COLO668 (cell line): ENCODE results near the gene CXCR6.

Experiments
- DNase-seq: peaks from one replicate; lab custom pipeline; 2025; ENCODE audit not compliant: unreplicated experiment; lab: John Stamatoyannopoulos, UW

CXCR6 gene

DNA sequence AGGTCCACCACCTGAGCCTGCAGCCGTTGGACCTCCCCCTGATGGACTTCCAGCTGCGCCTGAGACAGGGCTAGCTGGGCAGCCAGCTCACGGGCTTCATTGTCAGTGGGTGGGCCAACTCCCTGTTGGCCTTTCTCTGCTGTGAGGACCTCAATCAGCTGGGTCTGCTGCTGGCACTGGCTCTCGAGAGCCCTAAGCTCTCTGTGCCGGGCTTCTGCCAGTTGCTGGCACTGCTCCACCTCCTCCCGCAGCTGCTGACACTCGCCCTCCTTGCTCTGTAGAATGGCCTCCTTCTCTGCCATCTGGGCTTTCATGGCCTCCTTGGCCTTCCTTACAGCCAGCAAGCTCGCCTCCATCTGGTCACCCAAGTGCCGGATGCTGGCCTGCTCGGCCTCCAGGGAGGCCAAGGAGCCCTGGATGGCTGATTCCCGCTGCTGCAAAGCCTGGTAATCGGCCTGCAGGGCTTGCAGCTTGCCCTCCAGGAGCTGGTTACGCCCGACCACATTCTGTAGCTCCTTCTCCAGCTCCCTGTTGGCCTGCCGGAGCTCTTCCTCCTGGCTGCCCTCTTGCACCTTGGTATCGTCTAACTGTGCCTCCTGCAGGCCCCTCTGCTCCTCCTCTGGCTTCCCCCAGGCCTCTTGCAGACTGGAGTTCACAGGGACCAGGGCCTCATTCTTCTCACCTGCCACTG is 23.8 kb downstream of the CXCR6 start:
- no peak for DNase-seq

DNA sequence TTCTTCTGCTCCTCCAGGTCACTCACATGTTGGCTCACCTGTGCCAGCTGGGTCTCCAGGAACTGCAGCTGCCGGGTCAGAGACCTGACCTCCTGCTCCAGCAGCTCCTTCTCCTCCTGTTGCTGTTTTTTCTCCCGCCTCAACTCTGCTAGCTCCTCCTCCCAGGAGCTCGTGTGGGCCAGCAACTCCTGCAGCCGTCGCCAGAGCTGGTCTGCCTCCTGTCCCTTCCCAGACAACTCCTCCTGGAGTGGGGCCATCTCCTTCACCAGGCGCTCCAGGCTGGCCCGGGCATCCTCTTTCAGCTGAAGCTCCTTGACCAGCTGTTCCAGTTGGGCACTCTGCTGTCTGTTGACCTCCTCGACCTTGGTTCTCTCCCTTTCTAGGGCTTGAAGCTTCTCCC is 24.5 kb downstream of the CXCR6 start:
- DNase-seq = no peak

DNA sequence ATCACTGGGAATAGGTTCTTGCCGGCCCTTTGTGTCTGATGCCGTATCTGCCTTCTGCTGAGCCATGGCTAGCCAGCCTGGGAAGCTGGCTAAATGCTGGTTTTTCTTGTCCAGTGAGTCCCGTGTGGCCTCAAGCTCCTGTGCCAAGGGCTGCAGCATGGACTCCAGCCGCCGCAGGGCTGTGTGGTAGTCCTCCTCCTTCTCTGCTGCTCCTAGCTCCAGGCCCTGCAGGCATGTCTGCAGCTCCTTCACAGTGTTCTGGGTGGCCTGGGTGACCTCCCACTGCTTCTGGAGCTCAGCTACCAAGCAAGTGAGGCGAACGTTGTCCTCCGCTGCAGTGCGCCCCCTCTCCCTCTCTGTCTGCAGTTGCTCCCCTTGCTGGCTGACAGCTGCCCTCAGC is 24.9 kb downstream of the CXCR6 start:
- DNase-seq = no peak

DNA sequence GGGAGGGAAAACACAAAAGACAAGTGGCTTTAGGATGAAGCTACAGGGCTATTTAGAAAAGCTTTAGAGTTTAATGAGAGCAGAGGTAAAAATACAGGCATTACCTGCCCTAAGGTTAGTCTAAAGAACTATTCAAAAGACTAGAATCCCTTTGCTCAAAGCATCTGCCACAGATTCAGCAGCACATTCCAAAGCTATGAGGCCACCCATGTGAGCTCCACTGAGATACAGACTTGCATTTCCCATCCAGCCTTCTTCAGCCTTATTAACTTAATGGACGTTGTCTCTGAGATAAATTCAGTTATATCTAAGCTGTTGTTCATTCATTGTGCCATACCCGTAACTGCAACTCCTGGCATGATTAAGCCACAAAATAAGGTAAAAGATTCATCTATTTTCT is 25.4 kb downstream of the CXCR6 start:
- DNase-seq = no peak

DNA sequence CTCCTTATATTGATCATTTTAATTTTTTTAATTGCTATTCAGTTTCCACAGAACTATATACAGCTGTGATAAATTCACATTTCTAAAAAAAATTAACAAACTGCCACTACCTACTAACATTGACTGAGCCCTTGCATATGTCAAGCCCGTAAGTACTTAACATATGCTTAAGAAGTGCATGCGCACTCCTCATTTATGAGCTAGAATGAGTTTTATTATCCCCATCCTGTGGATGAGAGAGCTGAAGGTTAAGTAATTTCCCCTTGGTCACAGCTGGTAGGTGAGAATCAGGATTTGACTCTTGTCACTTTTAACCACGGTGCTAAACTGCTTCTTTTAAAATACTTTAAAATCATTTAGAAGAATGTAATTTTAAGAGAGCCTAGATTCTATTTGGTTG is 25.9 kb downstream of the CXCR6 start:
- DNase-seq = no peak

DNA sequence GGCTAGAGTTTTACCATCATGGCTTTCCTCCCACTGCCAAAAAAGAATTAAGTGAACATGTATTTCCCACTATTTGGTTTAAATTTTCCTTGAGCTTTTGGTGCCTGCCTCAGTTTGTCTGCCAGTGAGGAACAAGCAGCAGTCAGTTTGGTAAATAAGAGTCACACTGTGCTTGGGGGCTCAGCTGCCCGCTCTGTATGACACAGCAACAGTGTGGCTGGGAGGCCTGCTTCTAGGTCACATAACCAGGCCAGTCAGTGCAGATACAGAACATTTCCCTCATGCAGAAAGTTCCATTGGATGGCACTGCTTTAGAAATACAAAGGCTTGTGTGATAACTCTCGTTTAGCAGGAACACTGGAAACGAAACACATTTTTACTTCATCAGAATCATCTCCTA is 26.7 kb downstream of the CXCR6 start:
- no peak for DNase-seq

DNA sequence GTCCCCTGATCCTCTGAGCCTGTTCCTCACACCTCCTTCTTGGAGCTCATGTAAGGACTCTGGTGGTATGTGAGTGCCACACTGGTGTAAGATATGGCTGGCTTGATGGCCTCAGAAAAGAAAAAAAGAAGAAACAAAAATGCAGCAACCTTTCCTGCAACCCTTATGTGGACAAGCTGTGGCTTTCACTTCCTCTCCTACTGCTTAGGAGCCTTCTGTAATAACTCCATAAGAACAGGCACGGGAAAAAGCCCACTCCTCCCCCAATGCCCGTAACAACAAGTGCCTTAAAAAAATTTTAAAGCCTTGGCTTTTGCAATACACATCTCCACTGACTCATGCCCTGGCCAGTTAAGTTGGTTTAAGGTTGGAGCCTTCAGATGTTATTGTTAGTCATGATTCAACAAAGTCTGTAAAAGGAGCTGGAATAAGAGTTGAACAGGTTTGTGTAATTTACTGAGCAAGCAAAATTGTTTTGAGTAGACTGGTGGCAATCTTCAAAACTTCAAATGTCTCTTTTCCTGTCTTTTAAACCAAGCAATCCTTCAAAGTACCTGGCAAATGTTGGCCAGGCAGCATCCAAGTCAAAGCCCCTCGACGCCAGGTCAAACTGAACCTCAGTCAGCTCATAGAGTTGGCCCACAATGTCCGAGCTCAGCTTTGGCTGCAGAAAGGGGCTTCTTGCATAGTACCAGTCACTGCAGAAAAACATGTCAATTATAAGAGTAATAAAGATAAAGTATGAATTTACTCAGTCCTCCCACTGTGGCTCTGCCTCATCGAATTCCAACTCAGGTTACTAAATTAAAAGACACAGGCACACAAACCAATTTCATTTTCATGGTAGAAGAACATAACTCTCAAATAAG is 29.5 kb downstream of the CXCR6 start:
- DNase-seq = no peak

DNA sequence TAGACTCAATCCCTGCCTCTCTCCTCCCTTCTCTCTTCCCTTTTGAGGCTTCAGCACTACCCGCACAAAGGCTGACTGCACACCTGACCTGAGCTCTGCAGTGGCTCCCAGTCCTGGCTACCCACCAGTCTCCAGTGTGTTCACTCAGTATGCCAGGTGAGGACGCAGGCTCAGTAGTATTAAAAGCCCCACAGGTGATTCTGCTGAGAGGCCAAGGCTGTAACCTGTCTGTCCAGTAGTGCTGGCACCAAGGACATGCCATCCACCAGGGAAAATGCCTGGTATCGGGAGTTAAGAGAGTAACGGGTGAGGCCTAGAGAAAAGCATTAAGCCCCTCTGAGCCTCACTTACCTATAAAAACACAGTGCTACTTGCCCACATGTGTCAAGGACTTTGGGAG is 31.4 kb downstream of the CXCR6 start:
- no peak for DNase-seq

DNA sequence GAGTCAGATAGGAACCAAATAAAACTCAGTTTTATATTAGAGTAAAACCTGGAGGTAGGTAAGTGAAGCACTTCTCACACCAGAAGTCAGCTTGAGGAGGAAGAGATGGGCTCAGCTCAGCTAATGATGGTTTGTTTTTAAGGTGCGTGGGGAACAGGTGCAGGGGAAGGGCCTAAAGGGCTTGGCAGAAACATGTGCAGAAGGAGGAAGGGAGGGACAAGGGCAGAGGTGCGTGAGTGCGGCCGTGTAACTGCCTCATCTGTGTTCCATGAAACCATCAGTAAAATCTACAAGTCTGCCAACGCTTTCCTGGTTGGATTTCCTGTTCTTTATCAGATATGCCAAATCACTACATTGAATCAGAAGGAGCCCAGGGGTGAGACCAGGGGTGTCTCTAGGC is 32.4 kb downstream of the CXCR6 start:
- DNase-seq = no peak

DNA sequence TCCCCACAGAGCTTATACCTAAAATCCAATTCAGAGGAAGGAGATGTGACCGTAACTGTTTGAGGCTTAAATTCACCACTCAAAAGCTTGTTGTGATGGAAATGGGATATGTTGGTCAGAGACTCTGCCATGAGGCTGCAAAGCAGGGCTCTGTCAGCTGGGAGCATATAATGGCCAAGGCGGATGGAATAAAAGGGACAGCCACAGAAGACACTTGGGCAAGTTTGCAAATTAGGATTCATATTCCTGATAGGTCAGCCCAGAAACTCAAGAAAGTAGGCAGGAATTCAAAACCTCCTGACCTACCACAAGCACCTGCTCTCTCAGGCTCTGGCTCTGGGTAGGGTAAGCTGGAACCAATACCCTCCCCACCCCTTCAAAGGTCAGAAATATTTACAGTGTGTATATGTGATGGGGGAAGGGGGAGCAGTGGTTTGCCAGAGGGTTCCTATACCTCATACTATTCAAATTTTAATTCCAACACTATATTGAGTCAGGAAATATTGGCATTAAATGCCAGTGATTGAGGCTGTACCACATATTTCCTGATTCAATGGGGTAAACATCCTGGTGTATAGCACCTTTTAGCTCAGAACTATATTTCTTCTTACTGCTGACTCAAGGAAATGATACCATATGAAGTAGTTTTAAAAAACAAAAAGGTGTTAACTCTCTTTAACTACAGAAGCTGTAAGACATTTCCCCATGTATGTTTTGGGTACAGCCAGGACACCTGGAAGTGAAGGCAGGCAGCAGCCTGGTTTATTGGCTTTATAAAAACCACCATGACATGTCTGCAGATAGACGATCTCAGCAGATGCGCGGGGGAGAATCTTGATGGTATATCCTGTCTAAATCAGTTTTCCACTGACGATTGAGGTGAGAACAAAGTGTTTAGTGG is 33.2 kb downstream of the CXCR6 start:
- DNase-seq = no peak

DNA sequence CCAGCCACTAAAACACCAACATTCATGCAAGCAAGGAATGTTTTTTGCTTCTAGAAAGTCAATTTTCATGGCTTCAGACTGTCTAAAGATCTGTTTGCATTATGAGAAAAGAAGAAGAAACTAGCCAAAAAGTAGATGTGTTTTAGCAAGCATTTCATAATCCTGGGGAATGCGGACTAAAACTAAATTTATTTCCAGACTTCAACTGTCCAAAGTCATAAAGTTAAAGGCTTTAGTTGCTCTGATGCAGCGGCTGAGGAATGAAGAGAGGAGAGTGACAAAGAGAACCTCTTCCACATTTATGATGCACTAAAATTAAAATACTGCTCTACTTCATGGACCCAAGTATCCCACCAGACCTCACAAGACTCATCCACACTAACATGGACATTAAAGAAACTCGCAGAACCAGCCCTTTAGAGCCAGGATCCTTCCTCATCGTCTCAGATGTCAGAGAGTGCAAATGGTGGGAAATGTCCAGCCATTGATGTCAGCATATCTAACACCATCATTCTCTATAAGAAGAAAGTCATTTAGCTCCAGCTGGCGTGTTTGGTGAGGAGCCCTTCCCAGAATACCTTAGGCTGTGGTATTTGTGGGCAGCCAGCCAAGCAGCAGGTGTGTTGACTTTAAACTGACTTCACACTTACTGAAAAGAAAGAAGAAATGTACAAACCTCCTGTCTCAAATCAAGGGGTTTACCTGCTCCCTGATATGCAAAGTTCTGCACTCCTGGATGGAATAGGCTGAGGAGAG is 34.9 kb downstream of the CXCR6 start:
- DNase-seq = peak; percentile 75

DNA sequence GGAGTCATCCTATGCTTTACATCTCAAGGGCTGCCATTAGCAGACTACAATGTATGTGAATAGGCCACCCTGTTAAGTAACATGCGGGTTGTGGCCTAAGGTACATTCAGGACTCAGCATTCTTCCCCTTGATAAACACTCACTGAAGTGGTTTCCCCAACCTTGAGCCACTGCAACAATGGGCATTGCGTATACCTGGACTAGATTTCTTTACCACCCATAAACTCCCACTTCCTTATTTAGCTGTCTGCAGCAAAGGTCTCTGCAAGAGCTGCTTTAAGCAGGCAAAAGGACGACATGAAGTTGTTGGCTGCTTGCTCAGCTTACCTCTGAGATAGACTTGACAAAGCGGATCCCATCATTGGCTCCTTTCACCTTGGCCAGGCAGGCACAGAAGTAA is 36.1 kb downstream of the CXCR6 start:
- no peak for DNase-seq

DNA sequence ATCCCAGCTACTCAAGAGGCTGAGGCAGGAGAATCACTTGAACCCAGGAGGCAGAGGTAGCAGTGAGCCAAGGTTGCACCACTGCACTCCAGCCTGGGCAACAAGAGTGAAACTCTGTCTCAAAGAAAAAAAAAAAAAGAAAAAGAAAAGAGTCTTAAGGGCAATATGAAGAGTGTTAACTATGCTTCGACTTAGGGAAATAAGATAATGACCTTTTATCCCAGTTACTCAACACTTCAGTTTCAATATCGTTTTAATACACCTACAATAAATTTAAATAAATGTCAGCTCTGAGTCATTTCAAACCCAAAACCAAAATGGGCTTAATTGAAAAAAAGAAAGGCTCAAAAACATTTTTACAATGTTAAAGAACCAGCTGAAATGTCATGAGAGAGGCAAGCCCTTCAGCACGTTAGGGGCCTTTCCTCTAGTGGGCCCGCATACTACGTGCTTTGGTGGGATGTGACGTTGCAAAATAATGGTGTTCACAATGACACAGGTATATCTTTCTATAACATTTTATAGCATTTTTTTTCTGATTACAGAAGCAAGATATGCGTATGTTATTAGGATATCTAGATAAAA is 37.1 kb downstream of the CXCR6 start:
- DNase-seq = no peak

DNA sequence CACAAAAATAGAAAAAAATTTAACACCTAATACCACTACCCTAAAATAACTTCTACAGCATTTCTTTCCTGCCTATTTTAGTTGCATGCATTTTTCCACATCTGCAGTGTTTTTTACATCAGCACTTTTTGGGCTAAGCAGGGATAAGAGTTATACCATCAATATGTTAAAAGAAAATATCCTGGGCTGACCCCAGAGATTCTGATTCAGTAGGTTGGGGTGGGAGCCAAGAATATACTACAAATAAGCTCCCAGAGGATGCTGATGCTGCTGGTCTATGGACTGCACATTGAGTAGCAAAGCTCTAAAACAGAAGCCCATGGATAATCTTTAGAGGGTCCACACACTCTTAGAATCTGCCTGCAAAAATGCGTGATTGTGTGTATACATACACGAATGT is 37.6 kb downstream of the CXCR6 start:
- DNase-seq = no peak

DNA sequence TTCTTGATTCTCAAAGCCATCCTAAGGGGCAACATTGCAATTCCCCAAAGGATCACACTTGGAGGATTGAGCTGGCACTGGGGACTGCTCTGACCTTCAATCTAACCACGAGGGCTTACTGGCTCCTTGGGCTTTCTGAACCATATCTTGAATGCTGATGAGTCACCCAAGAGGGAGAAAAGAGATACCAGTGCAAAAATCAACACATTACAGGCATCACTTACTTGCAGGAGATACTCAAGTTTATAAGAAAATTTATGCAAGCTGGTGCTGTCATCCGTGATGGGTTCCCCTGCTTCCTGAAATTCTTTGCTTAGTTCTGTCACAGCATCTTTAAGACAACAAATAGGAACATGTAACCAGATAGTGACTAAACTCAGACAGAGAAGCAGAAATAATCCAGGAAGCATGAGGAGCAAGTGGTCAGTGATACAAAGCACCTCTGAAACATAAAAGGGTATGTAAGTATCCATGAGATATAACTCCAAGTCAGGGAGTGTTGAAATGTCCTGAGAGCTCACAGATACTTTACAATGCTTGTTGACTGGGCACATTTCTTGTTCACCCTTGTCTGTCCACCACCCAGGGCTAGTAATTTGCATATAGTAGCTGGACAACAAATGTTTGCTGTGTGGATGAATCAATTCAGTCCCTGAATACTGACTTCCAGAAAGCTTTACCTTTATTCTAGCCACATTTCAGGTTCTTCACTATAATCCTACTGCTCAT is 38.2 kb downstream of the CXCR6 start:
- no peak for DNase-seq

DNA sequence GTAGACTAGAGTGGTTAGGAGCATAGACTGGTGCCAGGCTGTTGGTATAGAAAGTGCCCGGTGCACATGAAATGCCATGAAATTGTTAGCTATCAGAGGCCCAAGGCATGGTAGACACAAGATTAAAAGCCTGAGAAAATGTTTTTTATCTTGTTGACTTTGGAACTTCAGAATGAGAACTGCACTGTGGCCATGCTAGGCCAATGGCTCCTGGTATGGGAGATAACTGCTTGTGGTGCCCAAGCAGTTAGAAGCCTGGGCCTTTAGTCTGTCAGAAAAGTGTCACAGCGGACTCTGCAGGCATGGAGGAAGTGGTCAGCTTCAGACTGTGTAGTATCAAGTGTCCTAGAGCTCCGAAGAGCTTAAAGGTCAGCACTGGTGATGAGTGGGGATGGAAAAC is 40.5 kb downstream of the CXCR6 start:
- DNase-seq = no peak

DNA sequence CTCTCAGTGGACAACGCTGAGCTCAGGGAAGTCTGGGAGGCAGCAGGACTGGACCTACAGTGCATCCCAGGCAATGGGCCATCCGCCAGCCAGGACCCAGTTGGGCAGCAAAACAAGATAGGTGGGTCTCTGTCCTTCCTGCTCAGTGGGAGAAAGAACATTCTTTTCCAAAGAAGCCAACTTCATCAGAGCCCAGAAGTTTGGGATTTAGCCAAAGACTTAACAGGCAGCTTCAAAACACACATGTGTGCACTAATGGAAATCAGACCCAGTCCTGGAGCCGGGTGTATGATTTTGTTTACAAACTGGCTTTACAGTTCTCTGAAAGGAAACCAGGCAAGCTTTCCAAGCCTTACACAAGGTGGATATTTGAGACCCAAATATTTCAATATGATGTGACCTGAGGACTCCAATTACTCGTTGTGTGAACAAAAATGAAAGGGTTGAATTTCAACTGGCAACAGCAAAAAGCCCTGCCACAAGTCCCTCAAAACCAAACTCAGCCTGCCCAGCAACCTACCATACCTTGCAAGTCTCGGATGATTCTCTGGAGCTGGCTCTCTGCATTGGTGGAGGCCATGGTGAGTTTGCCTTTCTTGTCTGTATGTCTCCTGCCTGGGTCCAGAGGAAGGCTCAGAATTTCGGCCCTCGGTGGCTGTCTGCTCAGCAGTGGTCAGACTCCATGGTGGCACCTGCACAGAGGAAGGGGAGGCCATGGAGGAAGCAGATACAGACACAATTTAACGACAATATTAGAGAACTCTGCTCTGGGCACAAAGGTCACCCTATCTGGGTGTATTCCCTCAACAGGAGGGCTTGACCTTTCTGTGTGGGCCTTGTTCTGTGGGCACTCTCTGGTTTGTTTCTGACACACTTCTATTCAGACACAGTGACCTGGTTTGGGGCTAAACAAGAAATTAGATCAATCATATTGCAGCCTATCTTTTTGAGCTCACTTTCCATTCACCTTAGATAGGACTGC is 41.4 kb downstream of the CXCR6 start:
- no peak for DNase-seq

DNA sequence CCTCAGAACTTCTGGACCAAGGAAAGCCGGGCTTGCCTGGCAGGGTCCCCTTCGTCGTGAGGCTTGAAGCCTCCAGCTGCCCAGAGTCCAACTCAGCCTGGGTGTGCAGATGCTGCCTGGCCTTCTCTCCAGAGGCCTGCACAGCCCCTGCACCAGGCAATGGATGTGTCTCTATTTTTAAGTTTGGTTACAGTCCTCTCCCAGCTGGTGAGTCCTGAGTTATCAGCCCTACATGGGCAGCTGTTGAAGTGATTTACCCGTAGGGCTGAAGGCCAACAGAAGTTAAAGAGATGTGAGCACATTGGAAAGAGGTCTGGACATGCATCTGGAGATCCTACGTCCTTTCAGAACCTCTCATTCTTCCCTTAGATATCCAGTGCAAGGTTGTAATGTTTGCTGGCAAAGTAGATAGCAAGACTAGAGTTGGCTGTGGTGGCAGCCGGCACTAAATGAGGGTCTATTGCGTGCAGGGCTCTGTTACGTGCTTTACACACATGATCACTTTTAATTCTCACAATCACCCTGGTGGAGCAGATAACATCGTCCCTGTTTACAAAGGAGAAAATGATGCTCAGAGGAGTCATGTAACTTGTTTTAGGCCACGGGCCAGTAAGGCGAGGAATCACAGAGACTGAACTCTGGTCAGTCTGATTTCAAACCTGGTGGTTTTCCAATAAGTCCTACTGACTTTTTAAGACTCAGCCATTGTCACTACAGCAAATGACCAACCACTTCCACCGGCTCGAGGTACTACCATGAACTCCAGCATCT is 42.5 kb downstream of the CXCR6 start:
- DNase-seq = no peak
